Measurements from ENCODE around the gene ACKR2.

Gene ACKR2

DNA sequence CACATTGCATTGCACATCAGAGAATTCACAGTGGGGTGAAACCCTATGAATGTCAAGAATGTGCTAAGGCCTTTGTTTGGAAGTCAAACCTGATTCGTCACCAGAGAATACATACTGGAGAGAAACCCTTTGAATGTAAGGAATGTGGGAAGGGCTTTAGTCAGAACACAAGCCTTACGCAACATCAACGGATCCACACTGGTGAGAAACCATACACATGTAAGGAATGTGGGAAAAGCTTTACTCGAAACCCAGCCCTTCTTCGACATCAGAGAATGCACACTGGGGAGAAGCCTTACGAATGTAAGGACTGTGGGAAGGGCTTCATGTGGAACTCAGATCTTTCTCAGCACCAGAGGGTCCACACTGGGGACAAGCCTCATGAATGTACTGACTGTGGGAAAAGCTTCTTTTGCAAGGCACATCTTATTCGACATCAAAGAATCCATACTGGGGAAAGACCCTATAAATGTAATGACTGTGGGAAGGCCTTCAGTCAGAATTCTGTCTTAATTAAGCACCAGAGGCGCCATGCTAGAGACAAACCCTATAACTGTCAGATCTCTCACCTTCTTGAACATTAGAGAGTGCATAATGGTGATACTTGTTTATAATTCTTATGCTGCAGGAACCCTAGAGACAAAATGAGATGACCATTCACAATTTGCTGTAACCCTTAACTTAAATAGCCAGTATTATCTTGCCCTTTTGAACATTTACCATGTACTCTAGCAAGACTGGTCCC is 105.7 kb downstream of the ACKR2 start:
- FAIRE-seq, result no peak
- no peak for DNase-seq (ENCODE audit: insufficient read length, low spot score)

All from GM19239 (cell line).